Neural cell (in vitro differentiated cells): ENCODE measurements around the gene COLEC12. TPM values are rescaled to one million over a fixed set of nuclear protein-coding genes. Genes with fewer than 3 reads are reported as not detected.

Source experiments
- H2AFZ ChIP-seq: fragments of 200-600, 300-800 bp; sonication (generic), shearing (Covaris generic); 2 replicates; pipeline ENCODE4 v1.6.0; 2014; ENCODE audit warnings: low read depth, mild to moderate bottlenecking, antibody characterized with exemption, low read length, moderate library complexity
- H3F3A ChIP-seq: fragments of 200-600 bp; shearing (Covaris generic); 2 replicates; pipeline ENCODE4 v1.6.1; 2016; ENCODE audit warnings: mild to moderate bottlenecking, moderate library complexity, mixed read lengths, antibody characterized with exemption, low read length; ENCODE audit not compliant: insufficient read depth, poor library complexity, severe bottlenecking
- H3K27ac ChIP-seq: fragments of 200-600, 300-800 bp; sonication (generic), shearing (Covaris generic); 2 replicates; pipeline ENCODE4 v1.5.1; 2014; ENCODE audit warnings: mild to moderate bottlenecking, low read length, moderate library complexity
- H3K27me3 ChIP-seq: fragments of 300-800, 200-600 bp; sonication (generic), shearing (Covaris generic); 2 replicates; pipeline ENCODE4 v1.6.0; 2014; ENCODE audit warnings: mild to moderate bottlenecking, low read depth, low read length, moderate library complexity; ENCODE audit not compliant: insufficient read depth
- H3K36me3 ChIP-seq: fragments of 300-800, 200-600 bp; sonication (generic), shearing (Covaris generic); 2 replicates; pipeline ENCODE4 v1.5.1; 2014; ENCODE audit warnings: mild to moderate bottlenecking, antibody characterized with exemption, low read length, moderate library complexity; ENCODE audit not compliant: insufficient read depth
- H3K4me2 ChIP-seq: fragments of 300-800, 200-600 bp; sonication (generic), shearing (Covaris generic); 2 replicates; pipeline ENCODE4 v1.6.0; 2014; ENCODE audit warnings: mild to moderate bottlenecking, low read length
- H3K4me3 ChIP-seq: fragments of 300-800, 200-600 bp; sonication (generic), shearing (Covaris generic); 2 replicates; pipeline ENCODE4 v1.5.1; 2014; ENCODE audit warnings: mild to moderate bottlenecking, low read length, moderate library complexity
- H3K79me2 ChIP-seq: fragments of 200-600 bp; shearing (Covaris generic); replicated peaks from 2 replicates; pipeline ENCODE4 v1.6.0; 2014; ENCODE audit warnings: mild to moderate bottlenecking, low read length, moderate library complexity; ENCODE audit not compliant: insufficient read depth
- H3K9ac ChIP-seq: fragments of 300-800, 200-600 bp; sonication (generic), shearing (Covaris generic); 2 replicates; pipeline ENCODE4 v1.6.1; 2016; ENCODE audit warnings: mild to moderate bottlenecking, low read length, mixed read lengths
- H3K9me2 ChIP-seq: fragments of 200-600 bp; shearing (Covaris generic); 2 replicates; pipeline ENCODE4 v1.6.1; 2016; ENCODE audit warnings: mild to moderate bottlenecking, low read length, mixed read lengths; ENCODE audit not compliant: insufficient read depth
- H3K9me3 ChIP-seq: fragments of 200-600, 300-800 bp; sonication (generic), shearing (Covaris generic); 2 replicates; pipeline ENCODE4 v1.6.1; 2016; ENCODE audit warnings: mild to moderate bottlenecking, mixed run types, low read length, moderate library complexity, mixed read lengths
- H4K20me1 ChIP-seq: fragments of 200-600 bp; shearing (Covaris generic); 2 replicates; pipeline ENCODE4 v1.6.1; 2016; ENCODE audit warnings: mild to moderate bottlenecking, mixed run types; ENCODE audit not compliant: insufficient read depth
- EP300 ChIP-seq: fragments of 450-650 bp; conservative IDR thresholded peaks from 2 replicates; pipeline ENCODE4 v1.6.1; 2014; ENCODE audit warnings: antibody characterized with exemption, mild to moderate bottlenecking, moderate library complexity; ENCODE audit not compliant: poor library complexity, severe bottlenecking
- EZH2 ChIP-seq: fragments of 200-600, 300-800 bp; shearing (Covaris generic), sonication (generic); IDR thresholded peaks from 2 replicates; pipeline ENCODE4 v1.6.1; 2014; ENCODE audit warnings: antibody characterized with exemption, low read length, borderline replicate concordance, mild to moderate bottlenecking; ENCODE audit not compliant: insufficient read depth, poor library complexity, severe bottlenecking
- MXI1 ChIP-seq: fragments of 450-650 bp; conservative IDR thresholded peaks from 2 replicates; pipeline ENCODE4 v1.6.1; 2014; ENCODE audit warnings: antibody characterized with exemption, mild to moderate bottlenecking; ENCODE audit not compliant: poor library complexity, severe bottlenecking
- POLR2AphosphoS5 ChIP-seq: IDR thresholded peaks from 2 replicates; pipeline ENCODE4 v1.6.1; 2012
- RAD21 ChIP-seq: fragments of 450-650 bp; conservative IDR thresholded peaks from 2 replicates; pipeline ENCODE4 v1.6.1; 2014; ENCODE audit warnings: antibody characterized with exemption, mild to moderate bottlenecking, moderate library complexity
- SMC3 ChIP-seq: fragments of 450-650 bp; conservative IDR thresholded peaks from 2 replicates; pipeline ENCODE4 v1.6.1; 2014; ENCODE audit warnings: antibody characterized with exemption, mild to moderate bottlenecking, moderate library complexity; ENCODE audit not compliant: poor library complexity
- TAF1 ChIP-seq: IDR thresholded peaks from 2 replicates; pipeline ENCODE4 v1.6.1; 2012; ENCODE audit warnings: low read depth
- polyA plus RNA-seq: library from polyadenylated mRNA; depleted of rRNA; stranded (reverse); fragments of >200 nt; gene quantifications from 2 replicates; pipeline ENCODE4 v1.2.3, GENCODE V29; 2014
- TF ChIP-seq, protein P1 (sequence below): fragments of 450-650 bp; IDR thresholded peaks from 2 replicates; pipeline ENCODE4 v1.5.1; 2014; ENCODE audit warnings: antibody characterized with exemption, mild to moderate bottlenecking, moderate library complexity; ENCODE audit not compliant: poor library complexity, severe bottlenecking
- TF ChIP-seq, protein P2 (sequence below): IDR thresholded peaks from 2 replicates; pipeline ENCODE4 v1.6.1; 2012; ENCODE audit warnings: borderline replicate concordance

Gene COLEC12
- polyA plus RNA-seq, 1 donor from 2014 or later: 0.42 TPM

DNA sequence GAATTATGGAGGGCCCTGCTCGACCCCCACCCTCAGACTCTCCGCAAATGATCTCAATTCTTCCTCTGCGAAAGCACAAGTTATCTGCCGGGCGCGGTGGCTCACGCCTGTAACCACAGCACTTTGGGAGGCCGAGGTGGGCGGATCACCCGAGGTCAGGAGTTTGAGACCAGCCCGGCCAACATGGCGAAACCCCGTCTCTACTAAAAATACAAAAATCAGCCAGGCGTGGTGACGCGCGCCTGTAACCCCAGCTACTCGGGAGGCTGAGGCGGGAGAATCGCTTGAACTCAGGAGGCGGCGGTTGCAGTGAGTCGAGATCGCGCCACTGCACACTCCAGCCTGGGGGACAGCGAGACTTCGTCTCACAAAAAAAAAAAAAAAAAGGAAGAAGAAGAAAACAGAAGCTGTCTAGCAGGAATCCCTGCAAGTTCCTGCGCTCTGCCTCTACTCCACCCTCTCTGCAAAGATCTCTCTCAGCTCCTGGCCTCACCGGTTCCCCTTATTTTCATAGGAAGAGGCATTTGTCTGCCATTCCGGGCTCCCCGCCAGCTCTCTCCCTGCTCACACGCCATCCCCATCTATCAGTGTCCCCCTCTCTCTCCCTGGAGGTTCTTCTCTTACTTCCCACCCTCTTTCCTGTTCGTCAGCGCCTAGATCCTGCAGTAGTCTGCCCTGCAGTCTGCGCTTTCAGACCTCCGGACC lies 13.5 kb upstream of the COLEC12 start:
- H3K9ac ChIP-seq: no peak overlapping the region
- no peaks in the 10 kb centered on the region for H3K9me3 ChIP-seq
- no peak overlapping the region for H3K4me3 ChIP-seq
- no peaks in the 10 kb centered on the region for H3K79me2 ChIP-seq
- no peaks in the 10 kb centered on the region for H3K27me3 ChIP-seq
- H2AFZ ChIP-seq: no peak overlapping the region
- H3K27ac ChIP-seq: no peak overlapping the region
- H3K36me3 ChIP-seq: no peaks in the 10 kb centered on the region
- TF ChIP-seq POLR2AphosphoS5 (no peak), MXI1 (no peak), EZH2 (no peak), EP300 (no peak), RAD21 (no peak), SMC3 (no peak), TAF1 (no peak)
- TF ChIP-seq, protein P1, sequence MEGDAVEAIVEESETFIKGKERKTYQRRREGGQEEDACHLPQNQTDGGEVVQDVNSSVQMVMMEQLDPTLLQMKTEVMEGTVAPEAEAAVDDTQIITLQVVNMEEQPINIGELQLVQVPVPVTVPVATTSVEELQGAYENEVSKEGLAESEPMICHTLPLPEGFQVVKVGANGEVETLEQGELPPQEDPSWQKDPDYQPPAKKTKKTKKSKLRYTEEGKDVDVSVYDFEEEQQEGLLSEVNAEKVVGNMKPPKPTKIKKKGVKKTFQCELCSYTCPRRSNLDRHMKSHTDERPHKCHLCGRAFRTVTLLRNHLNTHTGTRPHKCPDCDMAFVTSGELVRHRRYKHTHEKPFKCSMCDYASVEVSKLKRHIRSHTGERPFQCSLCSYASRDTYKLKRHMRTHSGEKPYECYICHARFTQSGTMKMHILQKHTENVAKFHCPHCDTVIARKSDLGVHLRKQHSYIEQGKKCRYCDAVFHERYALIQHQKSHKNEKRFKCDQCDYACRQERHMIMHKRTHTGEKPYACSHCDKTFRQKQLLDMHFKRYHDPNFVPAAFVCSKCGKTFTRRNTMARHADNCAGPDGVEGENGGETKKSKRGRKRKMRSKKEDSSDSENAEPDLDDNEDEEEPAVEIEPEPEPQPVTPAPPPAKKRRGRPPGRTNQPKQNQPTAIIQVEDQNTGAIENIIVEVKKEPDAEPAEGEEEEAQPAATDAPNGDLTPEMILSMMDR: no peak
- TF ChIP-seq, protein P2, sequence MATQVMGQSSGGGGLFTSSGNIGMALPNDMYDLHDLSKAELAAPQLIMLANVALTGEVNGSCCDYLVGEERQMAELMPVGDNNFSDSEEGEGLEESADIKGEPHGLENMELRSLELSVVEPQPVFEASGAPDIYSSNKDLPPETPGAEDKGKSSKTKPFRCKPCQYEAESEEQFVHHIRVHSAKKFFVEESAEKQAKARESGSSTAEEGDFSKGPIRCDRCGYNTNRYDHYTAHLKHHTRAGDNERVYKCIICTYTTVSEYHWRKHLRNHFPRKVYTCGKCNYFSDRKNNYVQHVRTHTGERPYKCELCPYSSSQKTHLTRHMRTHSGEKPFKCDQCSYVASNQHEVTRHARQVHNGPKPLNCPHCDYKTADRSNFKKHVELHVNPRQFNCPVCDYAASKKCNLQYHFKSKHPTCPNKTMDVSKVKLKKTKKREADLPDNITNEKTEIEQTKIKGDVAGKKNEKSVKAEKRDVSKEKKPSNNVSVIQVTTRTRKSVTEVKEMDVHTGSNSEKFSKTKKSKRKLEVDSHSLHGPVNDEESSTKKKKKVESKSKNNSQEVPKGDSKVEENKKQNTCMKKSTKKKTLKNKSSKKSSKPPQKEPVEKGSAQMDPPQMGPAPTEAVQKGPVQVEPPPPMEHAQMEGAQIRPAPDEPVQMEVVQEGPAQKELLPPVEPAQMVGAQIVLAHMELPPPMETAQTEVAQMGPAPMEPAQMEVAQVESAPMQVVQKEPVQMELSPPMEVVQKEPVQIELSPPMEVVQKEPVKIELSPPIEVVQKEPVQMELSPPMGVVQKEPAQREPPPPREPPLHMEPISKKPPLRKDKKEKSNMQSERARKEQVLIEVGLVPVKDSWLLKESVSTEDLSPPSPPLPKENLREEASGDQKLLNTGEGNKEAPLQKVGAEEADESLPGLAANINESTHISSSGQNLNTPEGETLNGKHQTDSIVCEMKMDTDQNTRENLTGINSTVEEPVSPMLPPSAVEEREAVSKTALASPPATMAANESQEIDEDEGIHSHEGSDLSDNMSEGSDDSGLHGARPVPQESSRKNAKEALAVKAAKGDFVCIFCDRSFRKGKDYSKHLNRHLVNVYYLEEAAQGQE: no peak
- H4K20me1 ChIP-seq: no peaks in the 10 kb centered on the region
- no peaks in the 10 kb centered on the region for H3K9me2 ChIP-seq
- H3F3A ChIP-seq: no peaks in the 10 kb centered on the region
- H3K4me2 ChIP-seq: no peak overlapping the region

DNA sequence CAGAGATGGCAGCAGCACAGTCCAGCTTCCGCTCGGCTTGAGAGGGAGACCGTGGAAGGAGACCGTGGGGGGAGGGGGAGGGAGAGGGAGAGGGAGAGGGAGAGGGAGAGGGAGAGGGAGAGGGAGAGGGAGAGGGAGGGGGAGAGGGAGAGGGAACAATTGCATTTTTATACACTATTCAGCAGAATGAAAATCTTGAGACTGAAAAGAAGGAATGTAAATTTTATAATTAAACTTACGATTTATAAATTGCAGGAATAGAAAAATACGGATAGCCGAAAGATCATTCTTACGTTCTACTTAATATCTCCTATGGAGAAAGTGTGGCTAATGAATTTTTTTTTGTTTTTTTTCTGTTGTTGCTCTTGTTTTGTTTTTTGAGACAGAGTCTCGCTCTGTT lies 12.5 kb upstream of the COLEC12 start:
- H3K9me3 ChIP-seq: no peaks in the 10 kb centered on the region
- no peaks in the 10 kb centered on the region for H3F3A ChIP-seq
- no peak overlapping the region for H3K4me3 ChIP-seq
- H4K20me1 ChIP-seq: no peaks in the 10 kb centered on the region
- no peak overlapping the region for H3K9ac ChIP-seq
- H2AFZ ChIP-seq: no peak overlapping the region
- no peaks in the 10 kb centered on the region for H3K9me2 ChIP-seq
- H3K79me2 ChIP-seq: no peaks in the 10 kb centered on the region
- no peak overlapping the region for H3K4me2 ChIP-seq
- TF ChIP-seq SMC3: no peak
- TF ChIP-seq, protein P1: no peak
- no peak for TF ChIP-seq POLR2AphosphoS5
- TF ChIP-seq, protein P2: no peak
- no peak overlapping the region for H3K27ac ChIP-seq
- H3K27me3 ChIP-seq: no peaks in the 10 kb centered on the region
- H3K36me3 ChIP-seq: no peaks in the 10 kb centered on the region
